Kidney capillary endothelial cell (primary cell): ENCODE measurements around the gene TAF1.
A peak's percentile ranks its signal among the peaks of the same experiment; 100 is the strongest.
"Not testable (repeated sequence)": the region's sequence is repeated elsewhere in the genome, so short reads cannot be mapped to it uniquely, and the experiment has no call there.

ENCODE experiments used
- DNase-seq: peaks from one replicate; pipeline ENCODE4 v3.0.0-alpha.2; 2018; ENCODE audit warnings: low spot score

The TAF1 gene, protein sequence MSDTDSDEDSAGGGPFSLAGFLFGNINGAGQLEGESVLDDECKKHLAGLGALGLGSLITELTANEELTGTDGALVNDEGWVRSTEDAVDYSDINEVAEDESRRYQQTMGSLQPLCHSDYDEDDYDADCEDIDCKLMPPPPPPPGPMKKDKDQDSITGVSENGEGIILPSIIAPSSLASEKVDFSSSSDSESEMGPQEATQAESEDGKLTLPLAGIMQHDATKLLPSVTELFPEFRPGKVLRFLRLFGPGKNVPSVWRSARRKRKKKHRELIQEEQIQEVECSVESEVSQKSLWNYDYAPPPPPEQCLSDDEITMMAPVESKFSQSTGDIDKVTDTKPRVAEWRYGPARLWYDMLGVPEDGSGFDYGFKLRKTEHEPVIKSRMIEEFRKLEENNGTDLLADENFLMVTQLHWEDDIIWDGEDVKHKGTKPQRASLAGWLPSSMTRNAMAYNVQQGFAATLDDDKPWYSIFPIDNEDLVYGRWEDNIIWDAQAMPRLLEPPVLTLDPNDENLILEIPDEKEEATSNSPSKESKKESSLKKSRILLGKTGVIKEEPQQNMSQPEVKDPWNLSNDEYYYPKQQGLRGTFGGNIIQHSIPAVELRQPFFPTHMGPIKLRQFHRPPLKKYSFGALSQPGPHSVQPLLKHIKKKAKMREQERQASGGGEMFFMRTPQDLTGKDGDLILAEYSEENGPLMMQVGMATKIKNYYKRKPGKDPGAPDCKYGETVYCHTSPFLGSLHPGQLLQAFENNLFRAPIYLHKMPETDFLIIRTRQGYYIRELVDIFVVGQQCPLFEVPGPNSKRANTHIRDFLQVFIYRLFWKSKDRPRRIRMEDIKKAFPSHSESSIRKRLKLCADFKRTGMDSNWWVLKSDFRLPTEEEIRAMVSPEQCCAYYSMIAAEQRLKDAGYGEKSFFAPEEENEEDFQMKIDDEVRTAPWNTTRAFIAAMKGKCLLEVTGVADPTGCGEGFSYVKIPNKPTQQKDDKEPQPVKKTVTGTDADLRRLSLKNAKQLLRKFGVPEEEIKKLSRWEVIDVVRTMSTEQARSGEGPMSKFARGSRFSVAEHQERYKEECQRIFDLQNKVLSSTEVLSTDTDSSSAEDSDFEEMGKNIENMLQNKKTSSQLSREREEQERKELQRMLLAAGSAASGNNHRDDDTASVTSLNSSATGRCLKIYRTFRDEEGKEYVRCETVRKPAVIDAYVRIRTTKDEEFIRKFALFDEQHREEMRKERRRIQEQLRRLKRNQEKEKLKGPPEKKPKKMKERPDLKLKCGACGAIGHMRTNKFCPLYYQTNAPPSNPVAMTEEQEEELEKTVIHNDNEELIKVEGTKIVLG (N-terminal part only)

DNA sequence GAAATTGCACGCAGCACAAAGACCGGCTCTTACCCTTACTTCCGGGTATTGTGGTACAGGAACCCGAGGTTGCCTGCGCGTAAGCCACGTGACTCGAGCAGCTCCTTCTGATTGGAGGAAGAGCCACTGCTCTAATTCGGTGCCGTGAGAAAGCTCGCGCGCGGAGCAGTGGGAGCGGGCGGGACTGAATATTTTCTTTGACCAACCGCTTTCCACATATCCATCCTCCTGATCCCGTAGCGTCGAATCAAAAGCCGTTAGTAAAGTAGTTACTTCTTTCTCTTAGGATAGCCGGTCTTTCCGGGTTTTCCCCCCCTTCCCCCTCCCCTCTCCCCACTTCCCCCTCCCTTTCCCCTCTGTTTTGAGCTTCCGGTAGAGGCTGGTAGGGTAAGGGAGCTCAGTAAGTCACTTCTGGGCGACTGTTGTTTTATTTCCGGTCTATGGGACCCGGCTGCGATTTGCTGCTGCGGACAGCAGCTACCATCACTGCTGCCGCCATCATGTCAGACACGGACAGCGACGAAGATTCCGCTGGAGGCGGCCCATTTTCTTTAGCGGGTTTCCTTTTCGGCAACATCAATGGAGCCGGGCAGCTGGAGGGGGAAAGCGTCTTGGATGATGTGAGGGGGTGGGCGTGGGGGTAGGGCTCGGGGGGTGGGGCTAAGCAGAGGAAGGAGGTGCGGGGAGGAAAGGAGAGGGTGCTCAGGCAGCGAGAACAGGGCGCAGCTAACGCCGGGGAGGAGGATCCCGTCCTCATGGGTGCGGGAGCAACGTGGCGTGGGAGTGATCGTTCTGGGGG lies at the start of gene TAF1:
Gene TAF1 (plus strand): TSS at position 483 of the 799 bp plus-strand sequence. CDS start 18 bp downstream, at position 501.
- peak; percentile 85 for DNase-seq

DNA sequence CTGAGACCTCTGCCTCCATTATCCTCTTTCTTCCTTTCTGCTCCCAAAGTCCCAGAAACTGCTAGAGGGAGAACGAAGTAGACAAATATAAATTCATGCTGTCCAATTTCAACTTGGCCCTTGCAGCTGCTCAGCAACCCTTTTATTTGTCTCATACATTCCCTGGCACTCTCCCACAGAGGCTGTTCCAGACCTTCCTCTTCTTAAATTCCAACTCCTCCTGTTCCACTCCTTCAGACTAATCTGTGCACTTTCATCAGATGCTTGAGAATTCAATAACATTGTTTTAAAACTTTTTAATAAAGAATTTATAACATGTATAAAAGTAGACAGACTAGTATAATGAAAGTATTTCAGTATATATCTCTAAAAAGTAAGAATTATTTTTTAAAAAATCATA lies 49.2 kb upstream of the TAF1 start:
- DNase-seq, result not testable (repeated sequence)

DNA sequence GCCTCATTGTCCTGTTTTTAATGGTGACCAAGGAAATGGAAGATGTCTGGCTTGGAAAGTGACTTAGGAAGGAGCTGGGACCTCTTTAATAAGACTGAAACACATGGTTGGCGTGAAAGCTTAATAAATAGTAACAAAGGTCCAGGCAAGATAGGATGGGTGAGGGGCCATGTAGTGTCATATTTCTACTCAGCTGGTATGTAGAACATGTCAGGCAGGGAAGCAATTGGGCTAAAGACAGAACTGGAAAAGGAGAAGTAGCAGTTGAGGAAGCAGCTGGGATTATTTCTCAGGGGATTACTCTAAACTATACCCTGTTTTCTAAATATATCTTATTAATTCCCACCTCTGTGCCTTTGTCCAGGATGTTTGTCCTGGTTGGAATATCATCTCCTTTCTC lies 46.0 kb upstream of the TAF1 start:
- no peak for DNase-seq

DNA sequence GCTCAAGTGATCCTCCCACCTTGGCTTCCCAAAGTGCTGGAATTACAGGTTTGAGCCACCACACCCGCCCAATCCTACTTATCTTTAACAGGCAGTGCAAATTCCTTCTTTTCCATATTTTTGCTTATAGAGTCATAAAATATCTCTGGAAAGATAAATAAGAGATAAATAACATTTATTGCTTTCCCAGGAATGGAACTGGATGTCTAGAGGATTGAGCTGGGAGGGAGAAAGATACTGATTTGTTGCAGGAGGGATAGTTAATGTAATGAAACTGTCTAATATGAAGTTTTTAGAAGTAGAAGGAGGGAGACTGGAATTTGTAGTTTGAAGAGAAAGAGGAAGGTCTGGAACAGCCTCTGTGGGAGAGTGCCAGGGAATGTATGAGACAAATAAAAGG lies 44.4 kb upstream of the TAF1 start:
- no peak for DNase-seq

DNA sequence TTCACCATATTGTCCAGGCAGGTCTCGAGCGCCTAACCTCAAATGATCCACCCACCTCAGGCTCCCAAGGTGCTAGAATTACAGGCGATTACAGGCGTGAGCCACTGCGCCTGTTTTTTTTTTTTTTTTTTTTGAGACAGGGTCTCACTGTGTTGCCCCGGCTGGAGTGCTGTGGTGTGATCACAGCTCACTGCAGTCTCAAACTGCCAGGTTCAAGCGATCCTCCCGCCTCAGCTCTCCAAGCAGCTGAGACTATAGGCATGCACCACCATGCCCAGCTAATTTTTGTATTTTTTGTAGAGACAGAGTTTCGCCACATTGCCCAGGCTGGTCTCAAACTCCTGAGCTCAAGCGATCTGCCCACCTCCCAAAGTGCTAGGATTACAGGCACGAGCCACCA lies 41.7 kb upstream of the TAF1 start:
- DNase-seq, result not testable (repeated sequence)

DNA sequence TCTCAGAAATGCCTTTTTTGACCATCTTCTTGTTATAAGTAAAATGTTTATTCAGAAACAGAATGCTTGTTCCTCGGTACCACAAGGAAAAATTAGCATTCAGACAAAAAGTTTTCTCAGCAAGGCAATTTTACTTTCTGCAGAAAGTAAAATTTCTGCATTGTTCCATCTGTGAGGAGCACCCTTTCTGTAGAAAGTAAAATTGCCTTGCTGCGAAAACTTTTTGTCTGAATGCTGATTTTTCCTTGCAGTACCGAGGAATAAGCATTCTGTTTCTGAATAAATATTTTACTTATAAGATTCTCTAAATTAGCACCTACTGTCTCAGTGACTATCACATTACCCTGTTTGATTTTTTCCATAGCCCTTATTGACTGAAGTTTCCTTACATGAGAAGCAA lies 39.8 kb upstream of the TAF1 start:
- no peak for DNase-seq

DNA sequence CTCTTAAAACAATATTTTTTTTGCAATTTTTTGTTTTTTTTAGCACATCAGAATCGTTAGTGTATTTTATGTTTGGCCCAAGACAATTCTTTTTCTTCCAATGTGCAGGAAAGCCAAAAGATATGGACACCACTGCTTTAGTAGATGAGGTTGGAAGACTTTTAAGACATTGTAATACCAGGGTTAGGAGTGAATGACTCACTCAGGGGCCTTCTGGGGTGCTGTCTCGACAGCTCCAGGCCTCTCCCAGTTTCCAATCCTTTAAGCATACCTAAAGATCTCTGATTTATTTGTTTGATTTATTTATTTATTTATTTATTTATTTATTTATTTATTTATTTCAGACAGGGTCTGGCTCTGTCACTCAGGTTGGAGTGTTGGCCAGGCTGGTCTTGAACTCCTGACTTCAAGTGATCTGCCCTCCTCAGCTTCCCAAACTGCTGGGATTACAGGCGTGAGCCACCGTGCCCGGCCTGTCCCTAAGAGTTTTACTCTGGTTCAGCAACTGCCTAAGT lies 16.9 kb upstream of the TAF1 start:
- DNase-seq, result not testable (repeated sequence)

DNA sequence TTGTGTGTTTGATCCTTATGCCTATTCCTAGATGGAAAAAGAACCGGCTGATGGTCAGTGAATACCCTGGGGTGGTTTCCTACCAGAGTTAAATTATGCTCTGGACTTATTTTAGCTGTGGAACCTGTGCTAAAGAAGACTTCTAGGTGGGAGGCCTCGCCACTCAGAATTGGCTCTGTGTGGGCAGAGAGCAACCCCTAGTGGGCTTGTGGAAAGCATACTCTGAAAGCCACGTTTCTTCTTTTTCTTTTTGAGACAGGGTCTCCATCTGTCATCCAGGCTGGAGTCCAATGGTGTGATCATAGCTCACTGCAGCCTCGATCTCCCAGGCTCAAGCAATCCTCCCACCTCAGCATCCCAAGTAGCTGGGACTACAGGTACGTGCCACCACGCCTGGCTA lies 16.3 kb upstream of the TAF1 start:
- DNase-seq, result not testable (repeated sequence)

DNA sequence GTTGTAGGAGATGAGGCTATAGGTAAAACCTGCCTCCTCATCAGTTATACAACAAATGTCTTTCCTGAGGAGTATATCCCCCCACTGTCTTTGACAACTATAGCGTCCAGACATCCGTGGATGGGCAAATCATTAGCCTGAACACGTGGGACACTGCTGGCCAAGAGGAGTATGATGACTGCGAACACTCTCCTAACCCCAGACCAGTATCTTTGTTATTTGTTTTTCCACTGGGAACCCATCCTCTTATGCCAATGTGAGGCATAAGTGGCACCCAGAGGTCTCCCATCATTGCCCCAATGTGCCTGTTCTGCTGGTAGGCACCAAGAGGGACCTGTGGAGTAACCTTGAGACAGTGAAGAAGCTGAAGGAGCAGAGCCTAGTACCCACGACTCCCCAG lies 13.7 kb upstream of the TAF1 start:
- DNase-seq, result not testable (repeated sequence)

DNA sequence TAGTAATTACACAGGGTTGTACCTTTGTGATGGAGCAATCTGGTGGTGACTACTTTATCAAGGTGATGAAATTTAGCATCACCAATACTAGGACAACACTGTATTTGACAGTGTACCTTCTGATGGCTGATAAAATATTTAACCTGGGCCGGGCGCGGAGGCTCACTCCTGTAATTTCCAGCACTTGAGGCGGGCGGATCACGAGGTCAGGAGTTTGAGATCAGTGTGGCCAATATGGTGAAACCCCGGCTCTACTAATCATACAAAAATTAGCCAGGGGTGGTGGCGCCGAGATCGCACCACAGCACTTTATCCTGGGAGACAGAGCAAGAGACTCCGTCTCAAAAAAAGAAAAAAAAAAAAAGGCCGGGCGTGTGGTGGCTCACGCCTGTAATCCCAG lies 1.9 kb upstream of the TAF1 start:
- DNase-seq, result no peak

DNA sequence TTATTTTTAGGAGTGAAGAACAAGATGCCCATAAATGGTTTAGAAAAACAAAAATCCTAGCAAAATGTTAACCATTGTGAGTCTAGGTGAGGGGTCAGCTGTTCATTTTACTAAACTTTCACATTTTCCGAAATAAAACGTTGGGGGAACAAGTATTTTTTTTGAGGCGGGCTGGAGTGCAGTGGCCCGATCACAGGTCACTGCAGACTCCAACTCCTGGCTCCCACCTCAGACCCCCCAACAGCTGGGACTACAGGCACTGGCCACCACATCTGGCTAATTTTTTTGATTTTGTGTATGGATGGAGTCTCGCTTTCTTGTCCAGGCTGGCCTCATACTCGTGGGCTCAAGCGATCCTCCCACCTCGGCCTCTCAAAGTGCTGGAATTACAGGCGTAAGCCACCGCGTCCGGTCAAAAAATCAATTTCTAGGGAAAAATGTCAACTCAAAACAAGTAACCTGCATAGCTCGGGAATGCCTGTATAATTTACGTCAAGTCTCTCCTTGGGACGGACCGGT lies 742 bp upstream of the TAF1 start:
- no peak for DNase-seq

DNA sequence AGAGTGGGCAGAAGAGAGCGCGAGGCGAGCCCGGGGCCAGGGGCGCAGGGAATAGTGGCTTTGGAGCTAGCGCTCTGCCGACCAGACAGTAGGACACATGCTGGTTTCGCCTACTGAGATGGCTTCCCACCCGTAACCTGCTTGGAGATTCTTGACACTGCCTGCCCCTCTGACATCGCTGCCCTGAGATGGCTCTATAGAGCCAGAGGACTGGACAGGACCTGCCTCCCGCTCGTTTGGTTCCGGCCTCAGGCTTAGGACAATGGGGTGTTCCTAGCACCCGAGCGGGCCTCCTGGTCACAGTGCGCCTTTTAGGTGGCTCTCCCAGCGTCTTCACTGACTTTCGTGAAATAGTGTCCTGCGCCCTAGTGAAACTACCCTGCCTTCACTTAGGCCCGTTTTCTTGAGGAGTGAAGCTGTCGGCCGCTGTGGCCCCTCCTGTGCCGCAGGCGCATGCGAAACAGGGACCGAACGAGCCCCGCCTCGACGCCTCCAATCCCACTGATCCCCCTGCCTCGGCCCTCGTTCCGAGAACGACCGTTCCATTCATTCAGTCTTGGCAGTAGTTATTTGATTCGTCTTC lies 608 bp downstream of the TAF1 start:
- no peak for DNase-seq

DNA sequence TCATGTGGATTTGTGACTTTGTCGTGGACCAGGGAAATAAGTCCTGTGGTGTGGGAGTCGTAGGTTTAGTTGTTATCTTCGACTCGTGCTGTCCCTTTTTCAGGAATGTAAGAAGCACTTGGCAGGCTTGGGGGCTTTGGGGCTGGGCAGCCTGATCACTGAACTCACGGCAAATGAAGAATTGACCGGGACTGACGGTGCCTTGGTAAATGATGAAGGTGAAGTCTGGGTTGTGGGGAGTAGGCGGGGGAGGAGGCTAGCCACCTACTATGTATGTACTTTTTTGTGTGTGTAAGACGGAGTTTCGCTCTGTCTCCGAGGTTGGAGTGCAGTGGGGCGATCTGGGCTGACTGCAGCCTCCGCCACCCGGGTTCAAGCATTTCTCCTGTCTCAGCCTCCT lies 1.2 kb downstream of the TAF1 start:
- DNase-seq, result no peak

DNA sequence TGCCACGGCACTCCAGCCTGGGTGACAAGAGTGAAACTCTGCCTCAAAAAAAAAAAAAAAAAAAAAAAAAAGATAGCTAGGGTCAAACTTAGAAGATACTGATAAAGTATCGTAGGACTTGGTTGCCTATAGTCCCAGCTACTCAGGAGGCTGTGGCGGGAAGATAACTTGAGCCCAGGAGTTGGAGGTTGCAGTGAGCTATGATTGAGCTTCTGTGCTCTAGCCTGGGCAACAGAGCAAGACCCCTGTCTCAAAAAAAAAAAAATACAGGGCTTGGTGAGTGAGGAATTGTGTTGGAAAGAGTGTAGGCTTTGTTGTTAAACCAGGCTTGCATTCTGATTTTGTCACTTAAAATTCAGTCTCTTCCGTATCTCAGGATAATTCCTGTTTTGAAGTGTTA lies 6.2 kb downstream of the TAF1 start:
- no peak for DNase-seq

DNA sequence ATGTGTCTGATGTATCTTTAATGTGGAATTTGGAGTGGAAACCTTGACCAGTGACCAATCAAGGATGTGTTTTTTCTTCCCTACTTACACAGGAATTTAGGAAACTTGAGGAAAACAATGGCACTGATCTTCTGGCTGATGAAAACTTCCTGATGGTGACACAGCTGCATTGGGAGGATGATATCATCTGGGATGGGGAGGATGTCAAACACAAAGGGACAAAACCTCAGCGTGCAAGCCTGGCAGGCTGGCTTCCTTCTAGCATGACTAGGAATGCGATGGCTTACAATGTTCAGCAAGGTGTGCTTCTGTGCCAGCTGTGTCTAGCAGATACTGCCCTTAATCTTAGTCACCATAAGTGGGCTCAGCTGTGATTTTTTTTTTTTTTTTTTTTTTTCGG lies 12.6 kb downstream of the TAF1 start:
- DNase-seq, result peak; percentile 79

DNA sequence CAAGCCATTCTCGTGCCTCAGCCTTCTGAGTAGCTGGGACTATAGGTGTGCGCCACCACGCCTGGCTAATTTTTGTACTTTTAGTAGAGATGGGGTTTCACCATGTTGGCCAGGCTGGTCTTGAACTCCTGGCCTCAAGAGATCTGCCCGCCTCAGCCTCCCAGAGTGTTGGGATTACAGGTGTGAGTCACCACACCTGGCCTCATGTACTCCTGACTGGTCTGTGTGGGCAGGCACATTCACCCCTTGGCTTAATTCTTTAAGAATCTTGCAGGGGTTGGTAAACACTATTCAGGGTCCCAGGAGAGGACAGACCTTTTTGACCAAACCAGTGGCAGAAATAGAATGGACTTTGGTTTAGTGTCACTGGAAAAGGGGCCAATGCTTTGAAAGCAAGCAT lies 25.6 kb downstream of the TAF1 start:
- DNase-seq, result not testable (repeated sequence)

DNA sequence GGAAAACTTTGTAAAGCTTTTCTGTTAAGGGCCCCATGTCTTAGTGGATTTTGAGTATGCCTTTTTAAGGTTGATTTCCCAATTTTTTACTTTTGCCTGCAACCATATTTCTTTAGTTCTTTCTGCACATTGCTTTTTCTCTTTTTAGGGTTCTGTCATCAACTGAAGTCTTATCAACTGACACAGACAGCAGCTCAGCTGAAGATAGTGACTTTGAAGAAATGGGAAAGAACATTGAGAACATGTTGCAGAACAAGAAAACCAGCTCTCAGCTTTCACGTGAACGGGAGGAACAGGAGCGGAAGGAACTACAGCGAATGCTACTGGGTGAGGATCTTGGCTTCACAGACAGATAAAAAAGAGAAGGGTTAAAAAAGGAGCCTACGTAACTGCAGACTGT lies 27.8 kb downstream of the TAF1 start:
- no peak for DNase-seq

DNA sequence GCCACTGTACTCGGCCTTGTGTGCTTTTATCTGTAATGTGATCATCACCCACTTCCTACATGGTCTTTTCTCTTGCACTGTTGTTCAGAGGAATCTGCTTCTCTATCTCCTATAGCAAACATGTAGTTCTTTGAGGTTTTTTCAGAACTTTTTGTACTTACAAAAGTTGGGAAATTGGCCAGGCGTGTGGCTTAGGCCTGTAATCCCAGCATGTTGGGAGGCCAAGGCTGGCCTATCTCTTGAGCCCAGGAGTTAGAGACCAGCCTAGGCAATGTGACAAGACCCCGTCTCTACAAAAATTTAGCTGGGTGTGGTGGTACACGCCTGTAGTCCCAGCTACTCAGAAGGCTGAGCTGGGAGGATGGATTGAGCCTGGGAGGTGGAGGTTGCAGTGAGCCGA lies 30.4 kb downstream of the TAF1 start:
- no peak for DNase-seq

DNA sequence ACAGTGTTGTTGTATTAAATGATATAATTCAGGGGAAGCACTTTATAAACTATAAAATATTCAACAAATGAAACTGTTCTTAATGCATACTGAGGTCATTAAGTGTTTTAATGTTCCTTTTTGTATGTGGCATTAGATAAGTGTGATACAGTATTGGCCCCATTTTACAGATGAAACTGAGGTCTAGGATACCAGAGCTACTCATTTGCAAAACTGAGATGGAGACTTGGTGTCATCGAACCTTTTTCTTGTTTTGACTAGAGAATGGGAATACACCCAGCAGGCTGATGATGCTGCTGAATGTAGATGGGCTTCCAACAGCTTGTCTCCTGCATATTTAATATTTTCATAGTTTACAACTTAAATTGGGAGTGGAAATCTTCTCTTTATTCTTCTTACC lies 34.6 kb downstream of the TAF1 start:
- no peak for DNase-seq

DNA sequence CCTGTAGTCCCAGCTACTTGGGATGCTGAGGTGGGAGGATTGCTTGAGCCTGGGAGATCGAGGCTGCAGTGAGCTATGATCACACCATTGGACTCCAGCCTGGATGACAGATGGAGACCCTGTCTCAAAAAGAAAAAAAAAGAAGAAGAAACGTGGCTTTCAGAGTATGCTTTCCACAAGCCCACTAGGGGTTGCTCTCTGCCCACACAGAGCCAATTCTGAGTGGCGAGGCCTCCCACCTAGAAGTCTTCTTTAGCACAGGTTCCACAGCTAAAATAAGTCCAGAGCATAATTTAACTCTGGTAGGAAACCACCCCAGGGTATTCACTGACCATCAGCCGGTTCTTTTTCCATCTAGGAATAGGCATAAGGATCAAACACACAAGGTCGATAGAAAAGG lies 50.1 kb downstream of the TAF1 start:
- not testable (repeated sequence) for DNase-seq

DNA sequence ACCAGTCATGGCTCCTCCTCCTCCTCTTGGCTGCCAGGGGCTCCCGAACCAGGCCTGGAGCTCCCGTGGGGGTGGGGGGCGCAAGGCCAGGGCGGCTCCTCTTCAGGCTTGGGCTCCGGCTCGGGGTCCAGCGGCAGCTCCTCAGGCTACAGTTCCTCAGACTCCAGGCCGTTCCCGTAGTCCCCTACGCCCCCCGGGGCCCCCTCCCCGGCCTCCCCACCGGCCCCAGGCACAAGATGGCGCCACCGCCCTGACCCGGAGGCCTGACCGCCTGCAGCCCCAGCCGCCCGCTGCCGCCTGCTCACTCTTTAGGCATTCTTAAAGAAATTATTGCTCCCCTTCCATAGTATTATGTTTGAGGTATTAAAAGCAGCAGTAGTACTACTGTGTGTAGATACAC lies 54.5 kb downstream of the TAF1 start:
- no peak for DNase-seq
